GM10266 (cell line): Measurements from ENCODE around the gene APPBP2.

Source experiments
- DNase-seq: peaks from one replicate; pipeline ENCODE4 v3.0.0; 2012; ENCODE audit errors: extremely low spot score
- CTCF ChIP-seq: IDR thresholded peaks from 2 replicates; pipeline ENCODE4 v1.5.1; 2012; ENCODE audit warnings: mild to moderate bottlenecking, low read depth; ENCODE audit not compliant: control insufficient read depth, insufficient read depth; ENCODE audit errors: missing control alignments

Gene APPBP2

GRCh38 chr17:60471451-60471850 lies 54.6 kb downstream of the APPBP2 start:
- no peak for TF ChIP-seq CTCF

GRCh38 chr17:60468371-60468770 lies 57.7 kb downstream of the APPBP2 start:
- DNase-seq, result no peak
- no peak for TF ChIP-seq CTCF

More at GRCh38 chr17:60471451-60471850, 54.6 kb downstream of the APPBP2 start:
- no peak for DNase-seq

- TF ChIP-seq CTCF, result no peak
- no peak for DNase-seq
These were observed 61.7 kb downstream of the APPBP2 start for GRCh38 chr17:60464343-60464742.

GRCh38 chr17:60463157-60463835 lies 62.7 kb downstream of the APPBP2 start:
- DNase-seq, result no peak
- TF ChIP-seq CTCF, result no peak

- no peak for DNase-seq
- TF ChIP-seq CTCF, result no peak
These were observed 64.5 kb downstream of the APPBP2 start for GRCh38 chr17:60461584-60461983.

GRCh38 chr17:60457148-60457547 lies 68.9 kb downstream of the APPBP2 start:
- no peak for TF ChIP-seq CTCF

GRCh38 chr17:60455378-60455777 lies 70.7 kb downstream of the APPBP2 start:
- TF ChIP-seq CTCF, result no peak
- no peak for DNase-seq

More at GRCh38 chr17:60457148-60457547, 68.9 kb downstream of the APPBP2 start:
- no peak for DNase-seq
